T-cell (primary cell): ENCODE measurements around the gene TSHZ3. TPM values are rescaled to one million over a fixed set of nuclear protein-coding genes. Genes with fewer than 3 reads are reported as not detected.

Source experiments
- ATAC-seq, 4 experiments: fragments of 200-7000 bp in 3 of 4; fragments of 150-1000 bp in 1 of 4; cut with Tn5 transposase; replicated peaks in 1 of 4; 1 replicate in 3 of 4; 2 replicates in 1 of 4; pipeline ENCODE4 v1.10.0; 2021; ENCODE audit warnings: moderate library complexity in 3 of 4, mild to moderate bottlenecking in 2 of 4, moderate number of reproducible peaks in 1 of 4
- CTCF ChIA-PET, 2 donors: fragments of 300-600 bp; sonication (Branson Sonifier 250); formaldehyde crosslinking; loops; one replicate each; lab custom pipeline; 2022; ENCODE audit warnings: antibody characterized with exemption in 2 of 2; lab: Charles Lee
- POLR2A ChIA-PET, 2 donors: fragments of 300-600 bp; sonication (Branson Sonifier 250); formaldehyde crosslinking; loops; one replicate each; lab custom pipeline; 2022; ENCODE audit warnings: antibody characterized with exemption in 2 of 2; lab: Charles Lee
- DNase-seq, 35 experiments: peaks; one replicate each; pipeline versions ENCODE4 v3.0.0 to v3.0.0-alpha.2; 2013 to 2023
- H3K27ac ChIP-seq: one replicate; pipeline ENCODE4 v1.5.1; 2013; ENCODE audit warnings: low read length
- H3K27me3 ChIP-seq, 2 experiments: replicated peaks in 1 of 2; 1 replicate in 1 of 2; 2 replicates in 1 of 2; pipeline versions ENCODE4 v1.6.1 to v1.7.0; 2013; ENCODE audit warnings: low read length in 1 of 2, mixed read lengths in 1 of 2; ENCODE audit not compliant: control insufficient read depth in 2 of 2, insufficient read depth in 2 of 2; ENCODE audit errors: extremely low read depth in 1 of 2
- H3K36me3 ChIP-seq, 2 donors: 1 replicate in 1 of 2; 2 replicates in 1 of 2; pipeline versions ENCODE4 v1.6.1 to v1.7.0; 2013; ENCODE audit warnings: low read length in 1 of 2; ENCODE audit not compliant: control insufficient read depth in 2 of 2, insufficient read depth in 1 of 2; ENCODE audit errors: extremely low read depth in 1 of 2
- H3K4me1 ChIP-seq, 2 experiments: 1 replicate in 1 of 2; 2 replicates in 1 of 2; pipeline versions ENCODE4 v1.6.1 to v1.7.0; 2013; ENCODE audit warnings: low read length in 2 of 2, mixed read lengths in 1 of 2; ENCODE audit not compliant: insufficient read depth in 2 of 2, control insufficient read depth in 1 of 2; ENCODE audit errors: extremely low read depth in 1 of 2
- H3K4me3 ChIP-seq, 2 donors: 1 replicate in 1 of 2; 2 replicates in 1 of 2; pipeline versions ENCODE4 v1.5.1 to v1.7.0; 2013; ENCODE audit warnings: mild to moderate bottlenecking in 2 of 2, low read length in 1 of 2, moderate library complexity in 1 of 2; ENCODE audit not compliant: control insufficient read depth in 1 of 2; ENCODE audit errors: extremely low read depth in 1 of 2
- H3K9me3 ChIP-seq: 2 replicates; pipeline ENCODE4 v1.7.0; 2013
- H3K27ac Mint-ChIP-seq, 2 donors: one replicate each; pipeline ENCODE4 v1.8.0; 2020 to 2021; ENCODE audit warnings: mild to moderate bottlenecking in 2 of 2, mixed read lengths in 2 of 2
- H3K27me3 Mint-ChIP-seq, 2 donors: one replicate each; pipeline ENCODE4 v1.8.0; 2021 to 2022; ENCODE audit warnings: mixed read lengths in 2 of 2
- H3K36me3 Mint-ChIP-seq: one replicate; pipeline ENCODE4 v1.8.0; 2021; ENCODE audit warnings: mixed read lengths
- H3K4me1 Mint-ChIP-seq, 3 donors: one replicate each; pipeline ENCODE4 v1.8.0; 2020 to 2022; ENCODE audit warnings: mixed read lengths in 3 of 3, mild to moderate bottlenecking in 1 of 3
- H3K4me3 Mint-ChIP-seq, 3 donors: one replicate each; pipeline ENCODE4 v1.8.0; 2020 to 2022; ENCODE audit warnings: mild to moderate bottlenecking in 3 of 3, mixed read lengths in 3 of 3, moderate library complexity in 3 of 3
- H3K9me3 Mint-ChIP-seq, 3 donors: one replicate each; pipeline ENCODE4 v1.8.0; 2020 to 2022; ENCODE audit warnings: mixed read lengths in 3 of 3
- WGBS: methylation state at CpG from one replicate; pipeline ENCODE4 v1.1.5; 2013; ENCODE audit warnings: missing lambda C conversion rate; ENCODE audit not compliant: insufficient coverage; 5-methylcytosine and 5-hydroxymethylcytosine counted together
- total RNA-seq, 35 experiments: library from RNA in 6 of 35; stranded (reverse) in 6 of 35; fragments of 120-200 nt in 1 of 35; gene quantifications; one replicate each; pipeline versions ENCODE4 v1.2.1 to v1.2.4 and lab custom pipeline; 2013 to 2026

TSHZ3 gene
- total RNA-seq, 5 donors from 2014 or later (not counting 1 experiment from before 2014, with no cell fraction given), result 0.18 to 1.4 (median 0.54) TPM

GRCh38 chr19:31356587-31357314 is 7.5 kb upstream of the TSHZ3 start:
- H3K9me3 Mint-ChIP-seq, result no peaks in the 10 kb centered on the region
- Histone ChIP-seq H3K27ac (no peak overlapping the region), H3K27me3 (peaks cover 34 to 75% of the 10 kb centered on the region in 2 experiments), H3K36me3 (no peaks in the 10 kb centered on the region), H3K9me3 (no peaks in the 10 kb centered on the region), H3K4me3 (peak overlapping the region in 1 of 2 donors; percentile 2), H3K4me1 (peaks cover 0 to 49% of the 10 kb centered on the region in 2 experiments)
- no peaks in the 10 kb centered on the region for H3K36me3 Mint-ChIP-seq
- ATAC-seq (peak; percentile 57 to 66 (median 60)), DNase-seq (peak in 19 of 35 experiments; percentile 24 to 70 (median 38))
- H3K27ac Mint-ChIP-seq, result no peak overlapping the region
- peaks cover 71 to 89% of the 10 kb centered on the region in 2 donors for H3K27me3 Mint-ChIP-seq
- CTCF ChIA-PET, result interaction anchor here (1.0 to 1.4 kb wide), 2 partner anchors 302 to 674 kb away, joined by 3 to 4 read pairs; no protein-coding TSS in a partner anchor
- POLR2A ChIA-PET, result no interaction called here
- peaks cover 29 to 47% (median 45%) of the 10 kb centered on the region in 3 donors for H3K4me1 Mint-ChIP-seq
- WGBS, result 3% methylated on average over 32 of the region's 33 CpGs
- H3K4me3 Mint-ChIP-seq, result peak overlapping the region in 2 of 3 donors; percentile 2 to 21

DNA sequence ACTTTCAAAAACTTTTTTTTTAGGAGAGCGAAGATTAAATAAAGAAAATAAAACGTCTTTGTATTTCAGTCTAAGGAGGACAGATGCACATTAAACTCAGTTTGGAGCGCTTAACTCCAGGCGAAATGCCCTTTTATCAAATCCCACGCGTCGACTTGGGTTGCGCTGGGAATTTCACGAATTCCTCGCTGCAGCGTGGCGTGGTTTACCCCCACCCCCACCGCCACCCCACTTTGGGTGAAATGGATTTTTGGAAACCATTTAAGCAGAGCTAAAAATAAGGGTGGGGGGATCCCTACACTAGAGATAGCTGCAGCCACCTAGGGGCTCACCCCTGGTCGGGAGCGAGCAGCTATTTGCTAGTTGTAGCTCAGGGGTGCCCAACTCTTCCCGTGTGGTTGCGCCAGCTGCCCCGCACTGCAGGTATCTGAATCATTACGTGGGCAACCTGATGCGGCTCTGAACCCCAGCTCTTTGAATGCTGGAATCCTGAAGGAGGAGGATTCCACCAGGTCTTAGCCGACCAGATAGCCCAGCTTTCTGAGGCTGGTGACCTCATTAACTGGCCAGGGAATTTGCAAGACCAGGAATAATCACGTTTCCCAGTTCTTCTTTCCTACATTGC is 6.5 kb upstream of the TSHZ3 start:
- H3K27me3 Mint-ChIP-seq, result peaks cover 76 to 90% of the 10 kb centered on the region in 2 donors
- Histone ChIP-seq H3K27ac (no peak overlapping the region), H3K27me3 (peaks cover 34 to 84% of the 10 kb centered on the region in 2 experiments), H3K4me1 (peaks cover 5 to 58% of the 10 kb centered on the region in 2 experiments), H3K9me3 (no peaks in the 10 kb centered on the region), H3K36me3 (no peaks in the 10 kb centered on the region), H3K4me3 (no peak overlapping the region)
- no peaks in the 10 kb centered on the region for H3K36me3 Mint-ChIP-seq
- ATAC-seq (no peak), DNase-seq (no peak)
- H3K9me3 Mint-ChIP-seq, result no peaks in the 10 kb centered on the region
- WGBS, result 20% methylated on average over 12 of the region's 22 CpGs
- peak overlapping the region in 1 of 3 donors; percentile 1 for H3K4me3 Mint-ChIP-seq
- H3K4me1 Mint-ChIP-seq, result peaks cover 36 to 51% (median 46%) of the 10 kb centered on the region in 3 donors
- ChIA-PET POLR2A (interaction anchor here in 1 of 2 donors (0.6 kb wide), 1 partner anchor 9 kb away, joined by 4 read pairs; no protein-coding TSS in a partner anchor), CTCF (interaction anchor here (0.6 to 1.0 kb wide), 2 partner anchors 301 kb away, joined by 3 to 4 read pairs; no protein-coding TSS in a partner anchor)
- no peak overlapping the region for H3K27ac Mint-ChIP-seq

DNA sequence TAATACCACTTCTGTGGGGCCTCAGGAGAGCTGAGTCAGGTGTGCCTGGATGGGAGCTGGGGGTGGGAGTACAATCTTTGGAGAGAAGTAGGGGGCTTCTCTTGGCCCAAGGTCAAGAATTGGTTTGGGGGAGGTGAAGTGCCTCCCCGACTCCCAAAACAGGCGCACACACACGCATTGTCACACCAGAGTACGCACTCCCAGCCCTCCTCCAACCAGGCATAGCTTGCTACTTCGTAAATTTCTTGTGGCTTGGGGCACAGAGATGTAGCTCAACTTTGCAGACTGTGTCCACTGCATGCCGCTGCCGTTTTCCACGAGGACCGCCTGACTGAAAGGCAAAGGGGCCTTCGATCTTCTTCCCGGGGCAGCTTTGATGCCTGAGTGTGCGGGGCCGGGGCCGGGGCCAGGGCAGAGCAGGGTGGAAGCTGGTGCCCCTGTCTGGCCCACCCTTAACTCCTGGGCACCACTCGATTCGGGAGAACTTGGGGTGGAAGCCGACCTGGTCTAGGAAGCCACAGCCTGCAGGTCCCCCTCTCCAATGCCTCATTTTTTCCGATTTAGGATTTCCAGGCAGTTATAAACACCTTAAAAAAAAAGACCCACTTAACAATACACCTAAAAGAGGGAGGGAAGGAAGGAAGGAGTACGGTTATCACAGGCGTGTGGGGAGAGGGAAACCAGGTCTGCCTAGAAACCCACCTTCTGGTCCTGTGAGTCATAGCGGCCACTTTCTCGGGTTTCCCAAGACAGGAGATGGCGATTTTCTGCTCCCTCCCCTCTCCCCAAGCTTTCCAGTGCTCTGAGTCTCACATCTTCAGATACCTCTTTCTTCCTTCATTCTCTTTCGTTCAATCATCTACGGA is 5.8 kb upstream of the TSHZ3 start:
- Histone ChIP-seq H3K4me3 (no peak overlapping the region), H3K9me3 (no peaks in the 10 kb centered on the region), H3K27ac (no peak overlapping the region), H3K4me1 (peaks cover 5 to 58% of the 10 kb centered on the region in 2 experiments), H3K36me3 (no peaks in the 10 kb centered on the region), H3K27me3 (peaks cover 34 to 86% of the 10 kb centered on the region in 2 experiments)
- Mint-ChIP-seq H3K9me3 (no peaks in the 10 kb centered on the region), H3K27ac (no peak overlapping the region), H3K4me1 (peaks cover 36 to 51% (median 46%) of the 10 kb centered on the region in 3 donors), H3K4me3 (peak overlapping the region in 1 of 3 donors; percentile 1), H3K36me3 (no peaks in the 10 kb centered on the region), H3K27me3 (peaks cover 72 to 86% of the 10 kb centered on the region in 2 donors)
- ChIA-PET POLR2A (interaction anchor here in 1 of 2 donors (0.6 kb wide), 1 partner anchor 10 kb away, joined by 3 read pairs; no protein-coding TSS in a partner anchor), CTCF (interaction anchor here in 1 of 2 donors (0.5 kb wide), 1 partner anchor 18 kb away, joined by 6 read pairs; no protein-coding TSS in a partner anchor)
- 11% methylated on average over 16 of the region's 25 CpGs for WGBS
- DNase-seq, result no peak
- ATAC-seq, result no peak

- Mint-ChIP-seq H3K4me3 (no peak overlapping the region), H3K9me3 (no peaks in the 10 kb centered on the region), H3K36me3 (no peaks in the 10 kb centered on the region), H3K27ac (no peak overlapping the region), H3K4me1 (peaks cover 36 to 51% (median 46%) of the 10 kb centered on the region in 3 donors), H3K27me3 (peaks cover 65 to 79% of the 10 kb centered on the region in 2 donors)
- Histone ChIP-seq H3K9me3 (no peaks in the 10 kb centered on the region), H3K4me3 (no peak overlapping the region), H3K4me1 (peaks cover 5 to 58% of the 10 kb centered on the region in 2 experiments), H3K36me3 (no peaks in the 10 kb centered on the region), H3K27me3 (peaks cover 34 to 80% of the 10 kb centered on the region in 2 experiments), H3K27ac (no peak overlapping the region)
- POLR2A ChIA-PET, result interaction anchor here in 1 of 2 donors (0.6 kb wide), 2 partner anchors 11 to 1903 kb away, joined by 3 to 11 read pairs; no protein-coding TSS in a partner anchor
- no peak for ATAC-seq
- 9% methylated on average over 10 of the region's 10 CpGs for WGBS
- DNase-seq, result no peak
- CTCF ChIA-PET, result interaction anchor here in 1 of 2 donors (0.5 kb wide), 1 partner anchor 18 kb away, joined by 6 read pairs; no protein-coding TSS in a partner anchor
These were observed 5.1 kb upstream of the TSHZ3 start for GRCh38 chr19:31354316-31354715.

DNA sequence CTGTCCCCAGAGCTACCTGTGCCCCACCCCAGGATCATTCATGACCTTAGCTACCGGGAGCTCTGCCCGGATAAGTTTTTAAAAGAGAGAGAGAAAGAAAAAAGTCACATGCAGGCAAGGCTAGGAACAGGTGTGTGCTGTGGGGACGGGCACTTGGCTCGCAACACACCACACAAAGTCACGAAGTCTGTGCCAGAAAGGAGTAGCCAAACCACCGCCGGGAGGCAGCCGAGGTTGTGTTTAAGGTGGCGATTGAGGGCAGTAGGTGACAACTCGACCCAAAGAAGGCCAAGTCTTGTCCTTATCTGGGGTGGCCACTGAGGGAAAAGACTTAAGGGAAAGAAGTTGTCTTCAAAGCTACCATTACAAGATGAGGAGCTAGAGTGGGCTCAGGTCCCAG is 4.6 kb upstream of the TSHZ3 start:
- H3K4me3 Mint-ChIP-seq, result no peak overlapping the region
- H3K36me3 Mint-ChIP-seq, result no peaks in the 10 kb centered on the region
- 0% methylated on average over 5 of the region's 10 CpGs for WGBS
- Histone ChIP-seq H3K27ac (no peak overlapping the region), H3K4me3 (no peak overlapping the region), H3K4me1 (peaks cover 5 to 58% of the 10 kb centered on the region in 2 experiments), H3K36me3 (no peaks in the 10 kb centered on the region), H3K27me3 (peaks cover 34 to 77% of the 10 kb centered on the region in 2 experiments), H3K9me3 (no peaks in the 10 kb centered on the region)
- peaks cover 36 to 51% (median 46%) of the 10 kb centered on the region in 3 donors for H3K4me1 Mint-ChIP-seq
- ATAC-seq, result no peak
- DNase-seq, result no peak
- POLR2A ChIA-PET, result interaction anchor here (0.5 to 0.6 kb wide), 2 partner anchors 14 to 1903 kb away, joined by 3 to 11 read pairs; no protein-coding TSS in a partner anchor
- H3K27me3 Mint-ChIP-seq, result peaks cover 61 to 75% of the 10 kb centered on the region in 2 donors
- no peak overlapping the region for H3K27ac Mint-ChIP-seq
- no peaks in the 10 kb centered on the region for H3K9me3 Mint-ChIP-seq
- CTCF ChIA-PET, result interaction anchor here in 1 of 2 donors (0.5 kb wide), 1 partner anchor 620 kb away, joined by 5 read pairs; no protein-coding TSS in a partner anchor
